Hepatocyte (in vitro differentiated cells): ENCODE data around the gene SESN1. TPM values are rescaled to one million over a fixed set of nuclear protein-coding genes. Genes with fewer than 3 reads are reported as not detected.

Experiments
- DNase-seq: peaks from one replicate; pipeline ENCODE4 v3.0.0-alpha.2; 2016; ENCODE audit warnings: low spot score
- H2AFZ ChIP-seq: fragments of 200-600 bp; sonication (generic); 2 replicates; pipeline ENCODE4 v1.6.0; 2016; ENCODE audit warnings: antibody characterized with exemption, mild to moderate bottlenecking
- H3K27ac ChIP-seq: fragments of 200-600 bp; sonication (generic); 2 replicates; pipeline ENCODE4 v1.5.1; 2016; ENCODE audit warnings: mild to moderate bottlenecking
- H3K27me3 ChIP-seq: fragments of 200-600 bp; sonication (generic); 2 replicates; pipeline ENCODE4 v1.6.1; 2016
- H3K36me3 ChIP-seq: fragments of 200-600 bp; sonication (generic); replicated peaks from 2 replicates; pipeline ENCODE4 v1.5.1; 2016; ENCODE audit warnings: low read depth; ENCODE audit not compliant: insufficient read depth
- H3K4me1 ChIP-seq: fragments of 200-600 bp; sonication (generic); 2 replicates; pipeline ENCODE4 v1.5.1; 2016; ENCODE audit warnings: mild to moderate bottlenecking, moderate library complexity; ENCODE audit not compliant: insufficient read depth
- H3K4me2 ChIP-seq: fragments of 200-600 bp; sonication (generic); 2 replicates; pipeline ENCODE4 v1.6.0; 2016
- H3K4me3 ChIP-seq: fragments of 200-600 bp; sonication (generic); 2 replicates; pipeline ENCODE4 v1.5.1; 2016; ENCODE audit warnings: mild to moderate bottlenecking
- H3K79me2 ChIP-seq: fragments of 200-600 bp; sonication (generic); 2 replicates; pipeline ENCODE4 v1.6.0; 2017; ENCODE audit warnings: mild to moderate bottlenecking
- H3K9me2 ChIP-seq: fragments of 200-600 bp; sonication (generic); replicated peaks from 2 replicates; pipeline ENCODE4 v1.6.0; 2017; ENCODE audit warnings: mild to moderate bottlenecking; ENCODE audit not compliant: insufficient read depth
- H3K9me3 ChIP-seq: fragments of 200-600 bp; sonication (generic); 2 replicates; pipeline ENCODE4 v1.5.1; 2016; ENCODE audit warnings: low read depth, mild to moderate bottlenecking
- H4K20me1 ChIP-seq: fragments of 200-600 bp; sonication (generic); 2 replicates; pipeline ENCODE4 v1.6.0; 2016; ENCODE audit warnings: mild to moderate bottlenecking; ENCODE audit not compliant: insufficient read depth, poor library complexity, severe bottlenecking
- CTCF ChIP-seq: fragments of 200-600 bp; sonication (generic); IDR thresholded peaks from 2 replicates; pipeline ENCODE4 v1.5.1; 2016; ENCODE audit warnings: antibody characterized with exemption, mild to moderate bottlenecking; ENCODE audit not compliant: poor library complexity
- EZH2 ChIP-seq: fragments of 200-600 bp; sonication (generic); IDR thresholded peaks from 2 replicates; pipeline ENCODE4 v1.6.1; 2016; ENCODE audit warnings: antibody characterized with exemption, mild to moderate bottlenecking, borderline replicate concordance
- EZH2phosphoT487 ChIP-seq: fragments of 200-600 bp; sonication (generic); IDR thresholded peaks from one replicate; pipeline ENCODE4 v1.6.1; 2018; ENCODE audit warnings: antibody characterized with exemption, mild to moderate bottlenecking, low read depth, moderate library complexity; ENCODE audit not compliant: unreplicated experiment, severe bottlenecking
- WGBS: methylation state at CpG from one replicate; pipeline ENCODE4 v1.1.6; 2016; ENCODE audit warnings: low lambda C conversion rate; ENCODE audit errors: missing lambda C conversion rate; 5-methylcytosine and 5-hydroxymethylcytosine counted together
- polyA plus RNA-seq: library from polyadenylated mRNA; unstranded; fragments of >200 nt; fragmentation: Nextera tagmentation; extraction: Ambion mirVana; gene quantifications from 2 replicates; pipeline ENCODE4 v1.2.1, GENCODE V29; 2016
- total RNA-seq: library from RNA; depleted of rRNA; stranded (reverse); fragments of >200 nt; gene quantifications from 2 replicates; pipeline ENCODE4 v1.2.3, GENCODE V29; 2014

Gene SESN1
- total and polyA plus RNA-seq, 2 experiments from 2014 or later: 29.1 to 59.1 TPM

DNA sequence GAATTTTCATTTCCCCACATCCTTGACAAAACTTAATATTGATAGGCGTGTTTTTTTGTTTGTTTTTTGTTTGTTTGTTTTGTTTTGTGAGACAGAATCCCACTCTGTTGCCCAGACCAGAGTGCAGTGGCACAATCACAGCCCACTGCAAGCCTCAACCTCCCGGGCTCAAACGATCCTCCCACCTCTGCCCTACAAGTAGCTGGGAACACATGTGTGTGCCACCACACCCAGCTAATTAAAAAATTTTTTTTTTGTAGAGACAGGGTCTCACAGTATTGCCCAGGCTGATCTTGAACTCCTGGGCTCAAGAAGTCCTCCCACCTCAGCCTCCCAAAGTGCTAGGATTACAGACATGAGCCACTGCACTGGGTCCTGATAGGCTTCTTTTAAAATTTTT, 9.9 kb upstream of the SESN1 start:
- no peak overlapping the region for H3K4me2 ChIP-seq
- H3K4me3 ChIP-seq: no peak overlapping the region
- H3K9me3 ChIP-seq: no peaks in the 10 kb centered on the region
- 96% methylated on average over 3 of the region's 3 CpGs for WGBS
- H3K27ac ChIP-seq: no peak overlapping the region
- no peaks in the 10 kb centered on the region for H3K36me3 ChIP-seq
- H3K4me1 ChIP-seq: no peaks in the 10 kb centered on the region
- H3K9me2 ChIP-seq: no peaks in the 10 kb centered on the region
- no peaks in the 10 kb centered on the region for H4K20me1 ChIP-seq
- H2AFZ ChIP-seq: no peak overlapping the region
- DNase-seq: no peak
- no peak for TF ChIP-seq EZH2
- H3K79me2 ChIP-seq: peaks cover 26% of the 10 kb centered on the region
- H3K27me3 ChIP-seq: no peaks in the 10 kb centered on the region

GRCh38 chr6:109103942-109104341, 9.3 kb upstream of the SESN1 start:
- H4K20me1 ChIP-seq: no peaks in the 10 kb centered on the region
- DNase-seq: no peak
- no peaks in the 10 kb centered on the region for H3K27me3 ChIP-seq
- no peak overlapping the region for H3K4me3 ChIP-seq
- no peak overlapping the region for H3K27ac ChIP-seq
- H3K9me3 ChIP-seq: no peaks in the 10 kb centered on the region
- no peaks in the 10 kb centered on the region for H3K9me2 ChIP-seq
- H3K4me1 ChIP-seq: no peaks in the 10 kb centered on the region
- TF ChIP-seq EZH2phosphoT487 (no peak), CTCF (no peak), EZH2 (no peak)
- no peaks in the 10 kb centered on the region for H3K36me3 ChIP-seq
- H3K4me2 ChIP-seq: no peak overlapping the region
- no peak overlapping the region for H2AFZ ChIP-seq
- H3K79me2 ChIP-seq: peaks cover 26% of the 10 kb centered on the region

- H4K20me1 ChIP-seq: no peaks in the 10 kb centered on the region
- H3K9me3 ChIP-seq: no peaks in the 10 kb centered on the region
- H3K27me3 ChIP-seq: no peaks in the 10 kb centered on the region
- H3K9me2 ChIP-seq: no peaks in the 10 kb centered on the region
- peaks cover 37% of the 10 kb centered on the region for H3K79me2 ChIP-seq
- no peak overlapping the region for H3K27ac ChIP-seq
- TF ChIP-seq CTCF: no peak
- no peak for TF ChIP-seq EZH2phosphoT487
- no peak for TF ChIP-seq EZH2
- H3K4me2 ChIP-seq: no peak overlapping the region
- H3K36me3 ChIP-seq: no peaks in the 10 kb centered on the region
- no peaks in the 10 kb centered on the region for H3K4me1 ChIP-seq
- 43% methylated on average over 1 of the region's 1 CpG for WGBS
- no peak for DNase-seq
- no peak overlapping the region for H2AFZ ChIP-seq
- H3K4me3 ChIP-seq: no peak overlapping the region
These were observed 8.1 kb upstream of the SESN1 start for GRCh38 chr6:109102762-109103161.

DNA sequence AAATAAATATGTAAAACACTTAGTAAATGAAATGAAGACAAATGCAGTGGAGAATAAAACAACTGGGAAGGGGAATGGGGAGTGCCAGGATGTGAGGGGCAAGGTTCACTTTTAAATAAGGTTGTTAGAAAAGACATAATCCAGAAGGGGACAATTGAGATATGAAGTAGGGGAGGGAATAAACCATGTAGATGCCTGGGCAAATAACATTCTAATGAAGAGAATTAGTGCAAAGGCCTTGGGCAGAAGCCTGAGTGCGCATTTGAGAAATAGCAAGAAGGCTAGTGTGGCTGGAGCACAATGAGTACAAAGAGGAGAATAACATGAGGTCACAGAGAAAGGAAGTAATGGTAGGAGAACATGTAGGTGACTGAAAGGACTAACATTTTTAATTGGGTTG, 3.0 kb upstream of the SESN1 start:
- no peaks in the 10 kb centered on the region for H3K36me3 ChIP-seq
- H3K27me3 ChIP-seq: no peaks in the 10 kb centered on the region
- no peaks in the 10 kb centered on the region for H3K9me3 ChIP-seq
- H3K4me1 ChIP-seq: peaks cover 8% of the 10 kb centered on the region
- H3K79me2 ChIP-seq: peaks cover 48% of the 10 kb centered on the region
- no peak overlapping the region for H2AFZ ChIP-seq
- DNase-seq: no peak
- H3K4me2 ChIP-seq: no peak overlapping the region
- TF ChIP-seq EZH2phosphoT487: no peak
- no peaks in the 10 kb centered on the region for H3K9me2 ChIP-seq
- H3K27ac ChIP-seq: peak overlapping the region; percentile 10
- WGBS: 80% methylated on average over 1 of the region's 1 CpG
- H4K20me1 ChIP-seq: peaks cover 10% of the 10 kb centered on the region
- no peak overlapping the region for H3K4me3 ChIP-seq
